Lower leg skin (tissue), 4 donors: ENCODE data around the gene ASIC2. TPM values are rescaled to one million over a fixed set of nuclear protein-coding genes. Genes with fewer than 3 reads are reported as not detected.

Experiments used
- DNase-seq, 2 donors: peaks; one replicate each; pipeline ENCODE4 v3.0.0-alpha.2; 2019; ENCODE audit warnings: low spot score in 2 of 2
- H3K4me3 ChIP-seq: fragments of 200-600 bp; sonication (generic); 2 replicates; pipeline ENCODE4 v1.5.1; 2017; ENCODE audit warnings: mild to moderate bottlenecking, low read depth; ENCODE audit not compliant: poor library complexity, severe bottlenecking
- CTCF ChIP-seq, 3 donors: fragments of 450-650 bp; IDR thresholded peaks; one replicate each; pipeline ENCODE4 v1.5.1; 2016; ENCODE audit warnings: antibody characterized with exemption in 3 of 3, mild to moderate bottlenecking in 3 of 3, moderate library complexity in 2 of 3
- POLR2A ChIP-seq, 2 donors: fragments of 450-650 bp; IDR thresholded peaks; one replicate each; pipeline ENCODE4 v1.6.1; 2016 to 2017; ENCODE audit warnings: antibody characterized with exemption in 2 of 2, mild to moderate bottlenecking in 1 of 2, moderate library complexity in 1 of 2
- WGBS, 2 donors: methylation state at CpG; one replicate each; pipeline ENCODE4 v1.1.5; 2018; 5-methylcytosine and 5-hydroxymethylcytosine counted together
- intact Hi-C: fragments of 100-400 bp; cut with DNase I; formaldehyde crosslinking; loops from one replicate; pipeline ENCODE4 v1.15.0; 2023; ENCODE audit warnings: low total_unique reads
- total RNA-seq, 4 donors: library from RNA; depleted of rRNA; stranded (reverse); fragments of >200 nt; gene quantifications; one replicate each; pipeline ENCODE4 v1.1.0, GENCODE V29; 2016

The ASIC2 gene
- total RNA-seq, 4 donors from 2014 or later = 0.21 TPM; not detected in 3

GRCh38 chr17:33164169-33164881 lies 128.8 kb downstream of the ASIC2 start:
- H3K4me3 ChIP-seq = no peak overlapping the region
- DNase-seq = no peak
- WGBS, 2 donors = 16 to 21% methylated on average over 8 of the region's 8 CpGs
- intact Hi-C loops = no loop called here
- TF ChIP-seq POLR2A (IDR thresholded peaks at IDR 0.05) (no peak), CTCF (IDR thresholded peaks at IDR 0.05) (no peak)

GRCh38 chr17:33163533-33164168 lies 129.4 kb downstream of the ASIC2 start:
- TF ChIP-seq CTCF (IDR thresholded peaks at IDR 0.05) (no peak), POLR2A (IDR thresholded peaks at IDR 0.05) (no peak)
- no peak overlapping the region for H3K4me3 ChIP-seq
- DNase-seq = no peak
- WGBS, 2 donors = 65 to 67% methylated on average over 10 of the region's 10 CpGs
- intact Hi-C loops = no loop called here

- DNase-seq = no peak
- no peak overlapping the region for H3K4me3 ChIP-seq
- no peak for TF ChIP-seq POLR2A (IDR thresholded peaks at IDR 0.05)
- TF ChIP-seq CTCF (IDR thresholded peaks at IDR 0.05) = no peak
- intact Hi-C loops = no loop called here
- 77 to 80% methylated on average over 17 to 19 of the region's 19 CpGs for WGBS, 2 donors
These were observed 138.1 kb downstream of the ASIC2 start for GRCh38 chr17:33154869-33155455.

- H3K4me3 ChIP-seq = no peak overlapping the region
- no peak for DNase-seq
- intact Hi-C loops = no loop called here
- 61 to 62% methylated on average over 7 of the region's 7 CpGs for WGBS, 2 donors
- TF ChIP-seq CTCF (IDR thresholded peaks at IDR 0.05) = no peak
These were observed 140.3 kb downstream of the ASIC2 start for GRCh38 chr17:33152783-33153182.

GRCh38 chr17:33151565-33151964 lies 141.5 kb downstream of the ASIC2 start:
- TF ChIP-seq CTCF (IDR thresholded peaks at IDR 0.05) = no peak
- TF ChIP-seq POLR2A (IDR thresholded peaks at IDR 0.05) = no peak
- WGBS, 2 donors = 91 to 93% methylated on average over 5 of the region's 5 CpGs
- DNase-seq = no peak
- intact Hi-C loops = no loop called here
- no peak overlapping the region for H3K4me3 ChIP-seq
